ENCODE results near the gene UBALD2. TPM values are rescaled to one million over a fixed set of nuclear protein-coding genes. Genes with fewer than 3 reads are reported as not detected.

The UBALD2 gene
- total and polyA plus RNA-seq, 2 of the 13 experiments (the other 11 are each of a cell fraction or from before 2014, with no cell fraction given) = 3.3 to 89.7 TPM

- TF ChIP-seq, protein P1, sequence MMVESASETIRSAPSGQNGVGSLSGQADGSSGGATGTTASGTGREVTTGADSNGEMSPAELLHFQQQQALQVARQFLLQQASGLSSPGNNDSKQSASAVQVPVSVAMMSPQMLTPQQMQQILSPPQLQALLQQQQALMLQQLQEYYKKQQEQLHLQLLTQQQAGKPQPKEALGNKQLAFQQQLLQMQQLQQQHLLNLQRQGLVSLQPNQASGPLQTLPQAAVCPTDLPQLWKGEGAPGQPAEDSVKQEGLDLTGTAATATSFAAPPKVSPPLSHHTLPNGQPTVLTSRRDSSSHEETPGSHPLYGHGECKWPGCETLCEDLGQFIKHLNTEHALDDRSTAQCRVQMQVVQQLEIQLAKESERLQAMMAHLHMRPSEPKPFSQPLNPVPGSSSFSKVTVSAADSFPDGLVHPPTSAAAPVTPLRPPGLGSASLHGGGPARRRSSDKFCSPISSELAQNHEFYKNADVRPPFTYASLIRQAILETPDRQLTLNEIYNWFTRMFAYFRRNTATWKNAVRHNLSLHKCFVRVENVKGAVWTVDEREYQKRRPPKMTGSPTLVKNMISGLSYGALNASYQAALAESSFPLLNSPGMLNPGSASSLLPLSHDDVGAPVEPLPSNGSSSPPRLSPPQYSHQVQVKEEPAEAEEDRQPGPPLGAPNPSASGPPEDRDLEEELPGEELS (CRISPR knock-in tag; IDR thresholded peaks at IDR 0.05) = 0 out of 2 replicates have a peak, but pooled peaks have one; percentile 6
- TF ChIP-seq BCL6 (CRISPR knock-in tag; IDR thresholded peaks at IDR 0.05) (peak; percentile 90), MEF2D (CRISPR knock-in tag; IDR thresholded peaks at IDR 0.05) (peak; percentile 27; the same call in 1 of the 2 replicates), YEATS4 (CRISPR knock-in tag; IDR thresholded peaks at IDR 0.05; ENCODE audit: borderline replicate concordance) (0 out of 2 replicates have a peak, but pooled peaks have one; percentile 19), KAT8 (CRISPR knock-in tag; IDR thresholded peaks at IDR 0.05) (0 out of 2 replicates have a peak, but pooled peaks have one; percentile 27), ATF4 (CRISPR knock-in tag; IDR thresholded peaks at IDR 0.05) (0 out of 4 replicates have a peak, but pooled peaks of 1 of the 2 experiments have one; percentile 26), ARID5B (CRISPR knock-in tag; IDR thresholded peaks at IDR 0.05) (no peak), SIN3B (IDR thresholded peaks at IDR 0.05; ENCODE audit: low read length) (0 out of 2 replicates have a peak, but pooled peaks have one; percentile 40), IRF9 (CRISPR knock-in tag; IDR thresholded peaks at IDR 0.05; ENCODE audit: borderline replicate concordance) (0 out of 2 replicates have a peak, but pooled peaks have one; percentile 32), ELF3 (CRISPR knock-in tag; IDR thresholded peaks at IDR 0.05) (0 out of 2 replicates have a peak, but pooled peaks have one; percentile 45), GMEB1 (CRISPR knock-in tag; IDR thresholded peaks at IDR 0.05; ENCODE audit: borderline replicate concordance) (0 out of 2 replicates have a peak, but pooled peaks have one; percentile 15), HDAC2 (CRISPR knock-in tag; IDR thresholded peaks at IDR 0.05) (0 out of 2 replicates have a peak, but pooled peaks have one; percentile 22), ZNF703 (CRISPR knock-in tag; IDR thresholded peaks at IDR 0.05; ENCODE audit: borderline replicate concordance) (no peak), SOX13 (IDR thresholded peaks at IDR 0.05) (no peak), SOX13 (CRISPR knock-in tag; conservative IDR thresholded peaks at IDR 0.05 in 1 of 2, IDR thresholded peaks at IDR 0.05 in 1 of 2) (peak in 1 of 2 experiments; percentile 31; a peak in 2 of 4 replicates), TFAP4 (IDR thresholded peaks at IDR 0.05; ENCODE audit: borderline replicate concordance, low read depth) (peak; percentile 52; the same call in 1 of the 2 replicates), ZFY (CRISPR knock-in tag; IDR thresholded peaks at IDR 0.05) (peak; percentile 41; the same call in 1 of the 2 replicates)
These were observed 2.3 kb upstream of the UBALD2 start (continued) for GRCh38 chr17:76262732-76263344.

Measured in HepG2 (cell line).